CD14-positive monocyte (primary cell): ENCODE measurements around the gene SLC2A4RG. TPM values are rescaled to one million over a fixed set of nuclear protein-coding genes. Genes with fewer than 3 reads are reported as not detected.

Source experiments
- DNase-seq, 3 donors: peaks; one replicate each; pipeline ENCODE4 v3.0.0-alpha.2; 2011 to 2022
- H2AFZ ChIP-seq: 2 replicates; pipeline ENCODE4 v1.6.0; 2012; ENCODE audit warnings: mild to moderate bottlenecking, low read depth, low read length, inconsistent platforms; ENCODE audit not compliant: insufficient read depth, poor library complexity, severe bottlenecking
- H3K27ac ChIP-seq, 2 donors: 1 replicate in 1 of 2; 2 replicates in 1 of 2; pipeline ENCODE4 v1.5.1; 2012 to 2013; ENCODE audit warnings: low read length in 2 of 2, control low read depth in 1 of 2, inconsistent platforms in 1 of 2, low read depth in 1 of 2, mild to moderate bottlenecking in 1 of 2
- H3K27me3 ChIP-seq, 2 donors: one replicate each; pipeline versions ENCODE4 v1.6.0 to v1.6.1; 2011 to 2013; ENCODE audit warnings: low read length in 2 of 2; ENCODE audit not compliant: control insufficient read depth in 2 of 2, insufficient read depth in 2 of 2
- H3K36me3 ChIP-seq, 2 donors: replicated peaks in 1 of 2; 1 replicate in 1 of 2; 2 replicates in 1 of 2; pipeline versions ENCODE4 v1.5.1 to v1.6.1; 2012 to 2013; ENCODE audit warnings: low read length in 2 of 2, control low read depth in 1 of 2, inconsistent platforms in 1 of 2, mild to moderate bottlenecking in 1 of 2; ENCODE audit not compliant: insufficient read depth in 2 of 2, control insufficient read depth in 1 of 2
- H3K4me1 ChIP-seq, 2 donors: 1 replicate in 1 of 2; 2 replicates in 1 of 2; pipeline versions ENCODE4 v1.5.1 to v1.6.1; 2012 to 2013; ENCODE audit warnings: low read length in 2 of 2, control low read depth in 1 of 2, inconsistent platforms in 1 of 2, mild to moderate bottlenecking in 1 of 2, moderate library complexity in 1 of 2; ENCODE audit not compliant: insufficient read depth in 2 of 2, control insufficient read depth in 1 of 2
- H3K4me2 ChIP-seq: replicated peaks from 2 replicates; pipeline ENCODE3; 2012; ENCODE audit warnings: low read length, moderate library complexity, mild to moderate bottlenecking; ENCODE audit not compliant: poor library complexity, severe bottlenecking; ENCODE audit errors: extremely low read depth
- H3K4me3 ChIP-seq, 3 experiments: fragments of 200-600 bp in 1 of 3; sonication (generic) in 1 of 3; replicated peaks in 1 of 3; 1 replicate in 2 of 3; 2 replicates in 1 of 3; pipeline ENCODE4 v1.5.1; 2011 to 2013; ENCODE audit warnings: low read length in 3 of 3, mild to moderate bottlenecking in 3 of 3, control low read depth in 2 of 3, low read depth in 2 of 3, inconsistent platforms in 1 of 3, moderate library complexity in 1 of 3
- H3K79me2 ChIP-seq: 2 replicates; pipeline ENCODE4 v1.6.0; 2012; ENCODE audit warnings: mild to moderate bottlenecking, control low read depth, inconsistent platforms, low read length, moderate library complexity; ENCODE audit not compliant: insufficient read depth
- H3K9ac ChIP-seq: 2 replicates; pipeline ENCODE4 v1.6.0; 2017; ENCODE audit warnings: low read length, mild to moderate bottlenecking; ENCODE audit not compliant: insufficient read depth, poor library complexity, severe bottlenecking
- H3K9me3 ChIP-seq, 2 donors: replicated peaks in 1 of 2; 1 replicate in 1 of 2; 2 replicates in 1 of 2; pipeline versions ENCODE4 v1.5.1 to v1.6.1; 2012 to 2013; ENCODE audit warnings: low read length in 2 of 2, control low read depth in 1 of 2; ENCODE audit not compliant: control insufficient read depth in 1 of 2, insufficient read depth in 1 of 2
- H4K20me1 ChIP-seq: 2 replicates; pipeline ENCODE4 v1.6.0; 2012; ENCODE audit warnings: mild to moderate bottlenecking, low read length, control low read depth, moderate library complexity; ENCODE audit not compliant: insufficient read depth
- H3K27ac Mint-ChIP-seq, 7 donors: one replicate each; pipeline ENCODE4 v1.8.0; 2020; ENCODE audit warnings: mild to moderate bottlenecking in 7 of 7, mixed read lengths in 7 of 7, moderate library complexity in 6 of 7, inconsistent platforms in 2 of 7
- H3K27me3 Mint-ChIP-seq, 3 donors: one replicate each; pipeline ENCODE4 v1.8.0; 2021 to 2022; ENCODE audit warnings: low read depth in 3 of 3, mild to moderate bottlenecking in 3 of 3, mixed read lengths in 3 of 3, moderate library complexity in 3 of 3, inconsistent platforms in 1 of 3
- H3K36me3 Mint-ChIP-seq, 2 donors: one replicate each; pipeline ENCODE4 v1.8.0; 2020; ENCODE audit warnings: mixed read lengths in 2 of 2, inconsistent platforms in 1 of 2, mild to moderate bottlenecking in 1 of 2
- H3K4me1 Mint-ChIP-seq: one replicate; pipeline ENCODE4 v1.8.0; 2020; ENCODE audit warnings: mild to moderate bottlenecking, mixed read lengths
- H3K4me3 Mint-ChIP-seq, 2 donors: one replicate each; pipeline ENCODE4 v1.8.0; 2020; ENCODE audit warnings: mild to moderate bottlenecking in 2 of 2, mixed read lengths in 2 of 2, moderate library complexity in 1 of 2
- H3K9me3 Mint-ChIP-seq, 7 donors: one replicate each; pipeline ENCODE4 v1.8.0; 2020 to 2022; ENCODE audit warnings: mixed read lengths in 7 of 7, mild to moderate bottlenecking in 6 of 7, moderate library complexity in 6 of 7, inconsistent platforms in 2 of 7
- WGBS: methylation state at CpG from one replicate; pipeline ENCODE4 v1.1.5; 2013; ENCODE audit warnings: missing lambda C conversion rate; ENCODE audit not compliant: insufficient coverage; 5-methylcytosine and 5-hydroxymethylcytosine counted together
- intact Hi-C, 2 donors: fragments of 100-400 bp; cut with micrococcal nuclease; formaldehyde crosslinking; loops; one replicate each; pipeline versions ENCODE4 v1.15.0 to v1.15.1; 2023
- polyA plus RNA-seq, 3 donors: library from polyadenylated mRNA; depleted of rRNA in 1 of 3; unstranded in 2 of 3; stranded (reverse) in 1 of 3; fragments of 300-500 nt in 2 of 3; fragments of >200 nt in 1 of 3; fragmentation: Illumina TruSeq in 2 of 3; gene quantifications; 1 replicate in 2 of 3; 2 replicates in 1 of 3; pipeline ENCODE4 v1.2.3, GENCODE V29; 2012 to 2021
- TF ChIP-seq, protein P1 (sequence below): fragments of 200-600 bp; IDR thresholded peaks from one replicate; pipeline ENCODE4 v1.8.0; 2022; ENCODE audit warnings: antibody characterized with exemption, mild to moderate bottlenecking

The SLC2A4RG gene
- polyA plus RNA-seq, 3 donors, result 0.46 to 21.0 (median 1.5) TPM

DNA sequence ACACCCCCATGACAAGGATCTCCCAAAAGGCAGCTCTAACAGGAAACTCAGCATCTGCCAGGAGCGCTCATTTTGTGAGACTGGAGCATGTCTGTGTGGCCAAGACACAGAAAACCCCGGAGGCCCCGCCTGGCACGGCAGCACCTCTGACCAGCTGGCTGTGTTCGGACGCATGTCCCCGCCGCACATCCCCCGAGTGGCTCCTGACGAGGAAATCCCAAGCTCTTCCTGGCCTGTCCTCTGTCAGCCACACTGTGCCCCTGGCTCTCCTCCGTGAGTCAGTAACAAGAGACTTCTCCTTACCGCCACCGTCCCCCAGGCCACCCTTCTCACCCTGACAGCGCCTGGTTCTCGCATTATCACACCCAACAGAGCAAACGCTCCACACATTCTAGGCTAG is 14.4 kb downstream of the SLC2A4RG start:
- H3K9ac ChIP-seq, result no peak overlapping the region
- H2AFZ ChIP-seq, result no peak overlapping the region
- TF ChIP-seq, protein P1, sequence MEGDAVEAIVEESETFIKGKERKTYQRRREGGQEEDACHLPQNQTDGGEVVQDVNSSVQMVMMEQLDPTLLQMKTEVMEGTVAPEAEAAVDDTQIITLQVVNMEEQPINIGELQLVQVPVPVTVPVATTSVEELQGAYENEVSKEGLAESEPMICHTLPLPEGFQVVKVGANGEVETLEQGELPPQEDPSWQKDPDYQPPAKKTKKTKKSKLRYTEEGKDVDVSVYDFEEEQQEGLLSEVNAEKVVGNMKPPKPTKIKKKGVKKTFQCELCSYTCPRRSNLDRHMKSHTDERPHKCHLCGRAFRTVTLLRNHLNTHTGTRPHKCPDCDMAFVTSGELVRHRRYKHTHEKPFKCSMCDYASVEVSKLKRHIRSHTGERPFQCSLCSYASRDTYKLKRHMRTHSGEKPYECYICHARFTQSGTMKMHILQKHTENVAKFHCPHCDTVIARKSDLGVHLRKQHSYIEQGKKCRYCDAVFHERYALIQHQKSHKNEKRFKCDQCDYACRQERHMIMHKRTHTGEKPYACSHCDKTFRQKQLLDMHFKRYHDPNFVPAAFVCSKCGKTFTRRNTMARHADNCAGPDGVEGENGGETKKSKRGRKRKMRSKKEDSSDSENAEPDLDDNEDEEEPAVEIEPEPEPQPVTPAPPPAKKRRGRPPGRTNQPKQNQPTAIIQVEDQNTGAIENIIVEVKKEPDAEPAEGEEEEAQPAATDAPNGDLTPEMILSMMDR, result no peak
- no peaks in the 10 kb centered on the region for H3K4me1 Mint-ChIP-seq
- no peak overlapping the region for H3K4me3 ChIP-seq
- no peak overlapping the region for H3K4me3 Mint-ChIP-seq
- H4K20me1 ChIP-seq, result no peaks in the 10 kb centered on the region
- intact Hi-C loops, result no loop called here
- H3K4me2 ChIP-seq, result no peak overlapping the region
- H3K9me3 ChIP-seq, result no peaks in the 10 kb centered on the region
- no peak for DNase-seq
- no peaks in the 10 kb centered on the region for H3K27me3 ChIP-seq
- H3K27ac ChIP-seq, result no peak overlapping the region
- H3K79me2 ChIP-seq, result no peaks in the 10 kb centered on the region
- H3K27ac Mint-ChIP-seq, result no peak overlapping the region
- peaks cover 2 to 10% (median 4%) of the 10 kb centered on the region in 3 donors for H3K27me3 Mint-ChIP-seq
- 87% methylated on average over 11 of the region's 16 CpGs for WGBS
- no peaks in the 10 kb centered on the region for H3K36me3 Mint-ChIP-seq
- no peaks in the 10 kb centered on the region for H3K9me3 Mint-ChIP-seq
- no peaks in the 10 kb centered on the region for H3K4me1 ChIP-seq
- no peaks in the 10 kb centered on the region for H3K36me3 ChIP-seq

DNA sequence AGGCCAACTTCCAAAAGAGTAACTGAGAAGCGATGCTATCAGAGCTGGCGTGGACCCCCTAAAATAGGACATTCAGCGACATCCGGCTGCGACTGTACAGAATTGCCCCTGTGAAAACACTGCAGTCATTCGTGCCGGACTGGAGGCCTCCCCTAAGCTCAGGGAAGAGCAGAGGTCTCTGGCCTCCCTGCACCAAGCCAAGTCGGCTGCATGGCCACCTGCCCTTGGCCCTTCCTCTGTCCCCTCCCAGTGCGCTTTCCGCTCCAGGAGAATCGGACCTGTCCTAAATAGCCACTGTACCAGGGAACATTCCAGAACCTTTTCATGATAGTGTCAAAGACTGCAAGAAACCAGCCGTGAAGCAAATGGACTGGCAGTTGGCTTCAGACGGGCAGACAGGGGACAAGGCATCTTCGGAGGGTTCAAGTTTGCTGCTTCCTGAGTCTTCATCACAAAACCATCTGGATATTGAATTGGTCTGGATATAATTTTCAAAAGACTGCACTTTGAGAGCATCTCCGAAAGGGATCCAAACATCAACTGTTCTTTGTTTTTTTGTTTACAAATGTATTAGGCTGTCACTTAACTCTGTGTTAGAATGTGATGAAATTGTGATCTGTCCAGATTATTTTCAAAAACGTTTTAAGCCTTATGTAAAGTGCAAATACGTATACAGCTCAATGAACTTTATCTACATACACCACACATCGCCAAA is 16.5 kb downstream of the SLC2A4RG start:
- Mint-ChIP-seq H3K4me1 (peaks cover 3% of the 10 kb centered on the region), H3K9me3 (no peaks in the 10 kb centered on the region), H3K27ac (peak overlapping the region in 1 of 7 donors; percentile 6), H3K36me3 (no peaks in the 10 kb centered on the region), H3K27me3 (peaks cover 4 to 9% (median 7%) of the 10 kb centered on the region in 3 donors), H3K4me3 (no peak overlapping the region)
- H3K36me3 ChIP-seq, result no peaks in the 10 kb centered on the region
- no peak overlapping the region for H3K4me3 ChIP-seq
- H3K9me3 ChIP-seq, result no peaks in the 10 kb centered on the region
- H3K79me2 ChIP-seq, result no peaks in the 10 kb centered on the region
- DNase-seq, result no peak
- WGBS, result 94% methylated on average over 17 of the region's 18 CpGs
- H3K9ac ChIP-seq, result no peak overlapping the region
- TF ChIP-seq, protein P1, result no peak
- no peaks in the 10 kb centered on the region for H3K27me3 ChIP-seq
- no peaks in the 10 kb centered on the region for H3K4me1 ChIP-seq
- no peaks in the 10 kb centered on the region for H4K20me1 ChIP-seq
- H2AFZ ChIP-seq, result no peak overlapping the region
- H3K4me2 ChIP-seq, result no peak overlapping the region
- no peak overlapping the region for H3K27ac ChIP-seq
- intact Hi-C loops, result no loop called here
